Activated CD4-positive, alpha-beta T cell treated with anti-CD3 and anti-CD28 coated beads, Interleukin-2, amount 50 U/mL, for 24 hours (primary cell): ENCODE results near the gene OVAAL.

Experiments
- DNase-seq, 2 donors: peaks; one replicate each; pipeline ENCODE4 v3.0.0-alpha.2; 2020; ENCODE audit warnings: low read depth in 1 of 2, low spot score in 1 of 2

OVAAL gene

DNA sequence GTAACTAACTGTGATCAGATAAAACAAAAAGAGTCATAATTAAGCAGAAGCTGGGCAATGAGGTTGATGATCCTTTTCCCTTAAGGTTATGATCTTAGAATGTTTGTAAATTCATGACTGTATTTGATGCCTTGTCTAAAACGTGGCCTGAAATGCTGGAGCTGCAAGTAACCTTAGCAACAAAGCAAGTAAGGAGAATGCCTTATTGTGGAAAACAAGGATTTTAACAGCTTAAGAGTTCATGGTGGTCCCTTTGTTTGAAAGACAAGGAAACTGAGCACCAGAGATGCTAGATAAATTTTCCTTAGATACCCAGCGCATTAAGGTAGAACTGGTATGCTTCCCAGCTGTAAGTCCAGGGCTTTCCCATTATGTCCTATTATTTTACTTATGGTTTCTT is 47.4 kb downstream of the OVAAL start:
- DNase-seq, result no peak

DNA sequence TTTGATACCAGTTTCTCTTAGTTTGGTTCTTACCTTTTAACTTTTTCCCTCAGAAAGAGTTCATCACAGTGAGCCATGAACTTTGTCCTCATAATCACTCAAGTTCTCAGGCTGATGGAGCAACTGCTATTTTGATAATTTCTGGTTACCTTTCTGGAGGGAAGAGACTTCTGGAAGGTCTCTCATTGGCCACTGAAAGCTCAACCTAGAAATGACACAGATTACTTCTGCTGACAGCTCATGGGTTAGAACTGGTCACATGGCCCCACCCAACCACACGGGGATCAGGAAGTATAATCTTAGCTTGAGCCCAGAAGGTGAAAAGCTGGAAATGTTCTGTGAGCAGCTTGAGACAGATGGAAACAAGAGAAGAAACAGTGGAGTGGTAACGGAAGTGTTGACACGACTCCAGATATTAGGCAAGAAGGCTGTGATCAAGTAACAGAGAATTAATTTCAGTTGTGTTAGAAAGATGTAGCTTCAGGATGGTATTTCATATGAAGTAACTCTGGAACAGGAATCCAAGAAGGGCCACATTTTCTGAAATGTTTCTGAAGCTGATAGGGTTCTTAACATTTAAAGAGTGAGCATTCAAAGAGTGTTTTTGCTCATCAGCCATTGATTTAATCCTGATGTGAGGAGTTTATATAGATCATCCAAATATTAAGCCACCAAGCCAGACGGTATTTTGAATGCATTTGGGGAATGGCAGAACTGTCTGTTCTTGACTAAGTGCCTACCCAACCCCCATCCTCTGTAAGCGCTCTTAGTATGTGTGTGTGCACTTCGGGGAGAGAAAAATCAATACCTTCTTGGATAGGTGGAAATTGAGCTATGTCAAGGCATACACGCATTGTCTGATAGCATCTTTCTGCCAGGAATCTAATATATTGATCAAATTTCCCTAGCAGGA is 51.1 kb downstream of the OVAAL start:
- DNase-seq, result no peak

DNA sequence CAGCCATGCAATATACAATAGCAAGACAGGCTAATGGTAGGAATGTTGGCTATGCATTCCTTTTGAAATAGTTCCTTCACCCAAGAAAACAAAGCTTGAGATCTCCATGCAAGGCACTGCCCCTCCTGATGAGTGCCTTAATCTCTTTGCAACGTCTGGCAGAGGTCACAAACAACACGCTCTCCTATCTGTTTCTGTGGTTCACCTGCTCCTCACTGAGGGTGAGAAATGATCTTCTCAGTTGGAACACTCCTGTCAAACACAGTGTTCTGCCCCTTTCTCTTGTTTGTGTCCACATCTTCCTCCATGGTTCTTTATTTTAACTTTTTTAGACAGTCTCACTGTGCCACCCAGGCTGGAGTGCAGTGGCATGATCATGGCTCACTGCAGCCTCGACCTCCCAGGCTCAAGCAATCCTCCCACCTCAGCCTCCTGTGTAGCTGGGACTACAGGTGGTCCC is 51.8 kb downstream of the OVAAL start:
- DNase-seq, result no peak

DNA sequence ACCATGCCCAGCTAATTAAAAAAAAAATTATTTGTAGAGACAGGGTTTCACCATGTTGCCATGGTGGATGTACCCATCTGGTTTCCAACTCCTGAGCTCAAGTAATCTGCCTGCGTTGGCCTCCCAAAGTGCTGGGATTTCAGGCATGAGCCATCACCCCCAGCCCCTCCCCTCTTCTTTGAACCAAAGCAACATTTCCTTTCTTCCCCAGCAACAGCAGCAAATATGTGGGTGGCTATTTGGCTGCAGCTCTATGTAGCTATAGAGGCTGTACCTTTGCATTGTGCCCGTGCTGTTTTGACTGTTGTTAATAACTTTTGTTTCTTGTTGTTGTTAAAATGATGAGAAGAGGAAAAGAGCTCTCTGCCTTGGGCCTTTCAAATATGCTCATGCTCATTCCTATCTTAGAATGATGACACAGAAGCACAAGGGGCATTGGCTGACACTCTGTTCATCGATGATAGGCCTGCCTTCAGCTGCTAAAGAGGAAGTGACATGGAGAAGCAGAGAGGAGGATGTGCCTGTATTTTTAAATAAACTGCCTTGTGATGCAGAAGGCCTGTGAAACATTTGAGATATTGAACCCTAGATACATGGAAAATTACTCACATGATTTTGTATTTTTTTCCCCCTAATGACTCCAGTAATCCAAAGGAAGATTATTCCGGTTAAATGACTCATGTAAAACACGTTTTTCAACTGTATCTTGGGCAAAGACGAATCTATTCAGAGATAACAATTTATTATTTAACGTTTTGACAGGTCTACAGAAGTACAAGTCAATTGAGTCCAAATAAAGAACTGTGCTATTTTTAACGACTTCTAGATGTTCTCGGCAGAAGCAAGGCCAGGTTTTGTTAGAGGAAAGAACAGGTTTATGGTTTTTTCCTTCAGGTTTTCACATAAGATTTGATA is 52.5 kb downstream of the OVAAL start:
- no peak for DNase-seq

DNA sequence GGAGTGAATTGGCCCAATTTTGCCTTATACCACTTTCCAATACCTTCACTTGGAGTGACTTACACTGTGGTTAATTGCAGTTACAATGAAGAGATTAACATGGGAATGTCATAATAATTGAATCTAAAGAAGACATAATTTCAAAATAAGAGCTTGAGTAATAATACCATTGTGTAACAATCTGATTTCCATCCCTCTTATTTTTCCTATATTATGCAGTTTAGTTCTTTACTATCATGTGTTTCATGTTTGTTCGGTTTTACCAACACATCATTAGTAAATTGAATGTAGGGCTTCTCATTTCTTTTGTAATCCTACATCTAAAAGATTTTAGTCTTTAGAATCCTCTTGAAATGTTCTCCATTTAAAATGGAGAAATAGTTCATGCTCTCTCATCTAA is 53.9 kb downstream of the OVAAL start:
- DNase-seq, result no peak

DNA sequence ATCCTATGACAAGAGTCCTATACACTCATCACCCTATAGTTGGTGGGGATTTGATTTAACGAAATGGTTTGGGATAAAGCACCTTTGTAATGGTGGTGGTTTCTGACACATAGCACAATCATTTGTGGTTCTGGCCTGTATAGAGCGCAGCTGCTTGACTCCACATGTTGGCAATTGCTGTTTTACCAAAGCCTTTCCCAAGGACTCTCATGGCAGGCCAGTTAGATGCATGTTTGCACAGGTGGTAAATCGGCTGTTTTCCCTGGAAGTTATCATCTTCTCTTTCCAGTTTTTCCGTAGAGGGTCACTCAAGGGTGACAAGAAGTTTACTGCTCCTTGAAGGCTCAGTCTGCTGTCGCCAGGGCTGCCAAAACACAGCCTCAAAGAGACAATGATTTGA is 56.0 kb downstream of the OVAAL start:
- no peak for DNase-seq

DNA sequence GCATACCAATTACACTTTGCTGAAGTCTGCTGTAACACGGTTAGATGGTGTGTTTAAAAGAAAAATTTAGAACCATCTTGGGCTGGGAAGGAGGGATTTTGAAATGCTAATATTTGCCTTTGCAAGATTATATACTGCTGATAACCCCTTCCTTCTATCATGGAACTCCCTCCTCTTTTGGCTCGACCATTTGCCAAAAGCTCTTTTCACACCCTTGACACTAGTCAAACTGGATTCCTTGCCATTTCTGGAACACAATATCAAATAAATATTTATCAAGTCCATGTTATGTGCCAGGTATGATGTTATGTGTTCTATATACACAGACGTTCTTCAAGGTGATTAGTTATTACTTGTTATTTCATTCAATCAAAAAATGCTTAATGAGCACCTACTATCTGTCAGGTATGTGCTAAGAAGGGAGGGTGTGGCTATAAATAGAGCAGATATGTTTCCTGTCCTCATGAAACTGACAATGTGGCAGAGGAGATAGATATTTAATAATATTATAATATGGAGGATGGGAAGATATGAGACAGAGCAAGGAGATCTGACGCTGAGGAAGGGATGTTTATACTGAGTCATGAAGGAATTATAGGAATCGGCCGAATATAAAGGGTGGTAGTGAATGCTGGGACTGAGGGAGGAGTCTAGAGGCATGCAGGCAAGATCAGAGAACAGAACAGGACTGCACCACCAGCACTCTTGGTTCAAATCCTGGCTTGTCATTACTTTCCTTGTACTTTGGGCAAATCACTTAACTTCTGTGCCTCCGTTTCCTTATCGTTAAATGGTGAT is 56.9 kb downstream of the OVAAL start:
- no peak for DNase-seq
